Karpas-422 (cell line): ENCODE results near the gene VSIG10L. TPM values are rescaled to one million over a fixed set of nuclear protein-coding genes. Genes with fewer than 3 reads are reported as not detected.

Experiments
- DNase-seq: peaks from one replicate; pipeline ENCODE4 v3.0.0-alpha.2; 2015
- H2AFZ ChIP-seq: fragments of 200-600 bp; sonication (generic); 2 replicates; pipeline ENCODE4 v1.6.1; 2014; ENCODE audit warnings: antibody characterized with exemption, low read length, mixed read lengths
- H3K27ac ChIP-seq: fragments of 200-600 bp; sonication (generic); 2 replicates; pipeline ENCODE4 v1.5.1; 2014; ENCODE audit warnings: mild to moderate bottlenecking, low read length, moderate library complexity
- H3K27me3 ChIP-seq: fragments of 200-600 bp; sonication (generic); 2 replicates; pipeline ENCODE4 v1.6.1; 2014; ENCODE audit warnings: low read length, mixed read lengths
- H3K36me3 ChIP-seq: fragments of 200-600 bp; sonication (generic); 2 replicates; pipeline ENCODE4 v1.6.1; 2014; ENCODE audit warnings: low read length, mixed read lengths; ENCODE audit not compliant: insufficient read depth
- H3K4me1 ChIP-seq: fragments of 200-600 bp; sonication (generic); 2 replicates; pipeline ENCODE4 v1.6.1; 2014; ENCODE audit warnings: mild to moderate bottlenecking, low read length, mixed read lengths
- H3K4me2 ChIP-seq: fragments of 200-600 bp; sonication (generic); 2 replicates; pipeline ENCODE4 v1.6.1; 2014; ENCODE audit warnings: low read length, low read depth, mild to moderate bottlenecking; ENCODE audit not compliant: poor library complexity, severe bottlenecking
- H3K4me3 ChIP-seq: fragments of 200-600 bp; sonication (generic); 2 replicates; pipeline ENCODE4 v1.5.1; 2014; ENCODE audit warnings: mild to moderate bottlenecking, antibody characterized with exemption, low read length, mixed read lengths
- H3K79me2 ChIP-seq: fragments of 200-600 bp; sonication (generic); 2 replicates; pipeline ENCODE4 v1.6.1; 2014; ENCODE audit warnings: mild to moderate bottlenecking, low read length, mixed read lengths
- H3K9ac ChIP-seq: fragments of 200-600 bp; sonication (generic); 2 replicates; pipeline ENCODE4 v1.6.0; 2014; ENCODE audit warnings: low read length
- H3K9me2 ChIP-seq: fragments of 200-600 bp; sonication (generic), shearing (Covaris generic); replicated peaks from 2 replicates; pipeline ENCODE4 v1.6.0; 2014; ENCODE audit warnings: mild to moderate bottlenecking, low read length, moderate library complexity; ENCODE audit not compliant: insufficient read depth
- H3K9me3 ChIP-seq: fragments of 300-700, 200-600 bp; sonication (generic); 2 replicates; pipeline ENCODE4 v1.6.1; 2014; ENCODE audit warnings: low read length, mixed read lengths
- H4K20me1 ChIP-seq: fragments of 200-600 bp; sonication (generic); 2 replicates; pipeline ENCODE4 v1.6.1; 2014; ENCODE audit warnings: mild to moderate bottlenecking, antibody characterized with exemption, low read length, low read depth; ENCODE audit not compliant: insufficient read depth
- total RNA-seq: library from RNA; depleted of rRNA; stranded (reverse); fragments of >200 nt; shearing (Covaris generic); gene quantifications from 2 replicates; pipeline ENCODE4 v1.2.3, GENCODE V29; 2014; ENCODE audit warnings: low replicate concordance

VSIG10L gene
- total RNA-seq, 1 experiment from 2014 or later: 6.6 TPM

DNA sequence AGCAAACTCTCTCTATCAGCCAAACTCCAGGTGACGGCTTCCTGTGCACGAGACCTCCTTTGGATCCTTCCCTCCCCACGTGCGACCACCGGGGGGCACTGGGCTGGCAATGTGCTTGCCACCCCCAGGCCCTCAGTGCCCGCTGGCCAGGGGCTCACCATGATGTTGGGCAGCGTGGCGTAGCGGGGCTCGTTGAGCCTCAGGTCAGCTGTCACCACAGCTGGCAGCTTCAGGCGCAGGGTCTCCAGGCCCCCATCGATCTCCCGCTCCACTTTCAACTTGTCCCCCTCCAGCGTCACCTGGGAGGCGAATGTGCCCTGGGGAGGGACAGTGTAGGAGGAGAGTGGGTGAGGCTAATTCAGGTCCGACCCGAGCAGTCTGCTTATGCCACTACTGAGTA is 4.8 kb upstream of the VSIG10L start:
- Histone ChIP-seq H3K36me3 (peaks cover 25% of the 10 kb centered on the region), H3K27ac (no peak overlapping the region), H3K9ac (no peak overlapping the region), H3K4me2 (no peak overlapping the region), H2AFZ (no peak overlapping the region), H3K9me3 (no peaks in the 10 kb centered on the region), H3K4me3 (no peak overlapping the region), H3K4me1 (peaks cover 31% of the 10 kb centered on the region), H4K20me1 (no peaks in the 10 kb centered on the region), H3K9me2 (no peaks in the 10 kb centered on the region), H3K27me3 (no peaks in the 10 kb centered on the region), H3K79me2 (no peaks in the 10 kb centered on the region)
- DNase-seq: no peak

- Histone ChIP-seq H4K20me1 (no peaks in the 10 kb centered on the region), H3K4me2 (peak overlapping the region; percentile 40), H3K4me3 (no peak overlapping the region), H3K36me3 (peaks cover 15% of the 10 kb centered on the region), H3K79me2 (no peaks in the 10 kb centered on the region), H3K9ac (peak overlapping the region; percentile 44), H3K27me3 (no peaks in the 10 kb centered on the region), H2AFZ (no peak overlapping the region), H3K27ac (peak overlapping the region; percentile 69), H3K4me1 (peaks cover 31% of the 10 kb centered on the region), H3K9me2 (no peaks in the 10 kb centered on the region), H3K9me3 (no peaks in the 10 kb centered on the region)
- no peak for DNase-seq
These were observed 3.2 kb upstream of the VSIG10L start for GRCh38 chr19:51345076-51345620.

- Histone ChIP-seq H3K4me3 (no peak overlapping the region), H3K9me2 (no peaks in the 10 kb centered on the region), H3K79me2 (no peaks in the 10 kb centered on the region), H3K36me3 (peaks cover 8% of the 10 kb centered on the region; the same call in 1 of the 2 replicates), H3K9ac (no peak overlapping the region), H4K20me1 (no peaks in the 10 kb centered on the region), H3K4me1 (peaks cover 44% of the 10 kb centered on the region), H3K9me3 (no peaks in the 10 kb centered on the region), H3K4me2 (peak overlapping the region; percentile 40), H3K27ac (no peak overlapping the region), H2AFZ (no peak overlapping the region), H3K27me3 (no peaks in the 10 kb centered on the region)
- DNase-seq: peak; percentile 54
These were observed 961 bp upstream of the VSIG10L start for GRCh38 chr19:51342631-51343569.

DNA sequence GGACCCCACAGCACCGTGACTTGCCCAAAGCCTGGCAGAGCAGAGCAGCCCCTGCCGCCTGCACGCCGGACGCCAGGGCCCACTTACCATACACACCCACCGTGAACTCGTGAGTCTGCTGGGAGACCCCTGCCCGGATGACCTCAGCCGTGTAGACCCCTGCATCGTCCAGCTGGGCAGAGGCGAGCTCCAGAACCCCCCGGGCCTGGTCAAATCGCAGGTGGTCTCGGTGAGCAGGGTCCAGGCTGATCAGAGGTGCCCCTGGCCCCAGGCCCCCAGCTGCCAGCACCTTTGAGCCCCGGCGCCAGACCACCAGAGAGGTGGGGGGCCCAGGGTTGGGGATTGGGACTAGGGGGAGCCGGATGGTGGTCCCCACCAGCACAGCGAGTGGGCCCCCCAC is 873 bp downstream of the VSIG10L start:
- H3K27me3 ChIP-seq: no peaks in the 10 kb centered on the region
- H3K9ac ChIP-seq: no peak overlapping the region
- no peak overlapping the region for H2AFZ ChIP-seq
- H3K9me2 ChIP-seq: no peaks in the 10 kb centered on the region
- H3K4me2 ChIP-seq: no peak overlapping the region
- H3K4me1 ChIP-seq: peaks cover 44% of the 10 kb centered on the region
- H3K79me2 ChIP-seq: no peaks in the 10 kb centered on the region
- H3K36me3 ChIP-seq: no peaks in the 10 kb centered on the region; the same call in 1 of the 2 replicates
- H3K4me3 ChIP-seq: no peak overlapping the region
- H3K9me3 ChIP-seq: no peaks in the 10 kb centered on the region
- no peaks in the 10 kb centered on the region for H4K20me1 ChIP-seq
- DNase-seq: no peak
- H3K27ac ChIP-seq: no peak overlapping the region

DNA sequence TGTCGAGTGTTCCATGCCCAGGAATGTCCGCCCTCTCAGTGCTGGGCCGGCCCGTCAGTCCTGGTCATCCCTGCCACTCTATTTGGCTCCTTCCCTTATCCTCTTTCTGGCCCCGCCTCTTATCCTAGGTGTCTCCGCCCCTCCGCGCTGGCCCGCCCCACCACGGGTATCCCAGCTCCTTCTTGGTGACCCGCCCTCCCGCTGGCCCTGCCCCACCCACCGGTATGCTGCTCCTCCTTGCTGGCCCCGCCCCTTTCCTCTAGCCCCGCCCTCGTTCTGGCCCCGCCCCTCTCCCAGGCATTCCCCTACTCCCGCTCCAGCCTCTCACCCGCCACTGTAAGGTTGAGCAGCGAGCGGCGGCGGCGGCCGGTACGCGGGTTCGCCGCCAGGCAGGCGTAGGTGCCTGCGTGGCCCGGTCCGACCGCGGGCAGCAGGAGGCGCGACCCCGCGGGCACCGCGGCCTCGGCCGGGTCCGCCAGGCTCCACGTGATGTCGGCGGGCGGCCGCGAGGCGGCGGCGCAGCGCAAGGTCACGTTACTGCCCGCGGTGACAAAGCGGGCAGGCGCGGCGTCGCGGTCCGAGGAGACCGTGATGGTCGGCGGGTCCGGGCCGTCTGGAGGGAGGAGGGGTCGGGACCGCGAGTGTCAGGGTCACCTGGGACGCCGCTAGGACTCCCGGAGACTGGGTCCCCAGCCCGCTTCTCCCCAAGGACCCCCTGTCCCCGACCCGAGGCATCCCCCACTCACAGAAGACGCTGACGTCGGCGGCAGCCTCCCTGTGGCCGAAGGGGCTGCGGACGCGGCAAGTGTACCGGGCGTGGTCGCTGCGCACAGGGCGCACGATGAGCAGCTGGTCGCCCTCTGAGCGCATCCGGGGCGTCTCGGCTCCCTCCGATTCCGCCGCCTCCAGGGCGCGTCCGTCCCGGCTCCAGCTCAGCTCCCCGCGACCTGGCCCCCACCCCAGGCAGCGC is 2.0 kb downstream of the VSIG10L start:
- DNase-seq: peak; percentile 97
- Histone ChIP-seq H2AFZ (no peak overlapping the region), H3K4me3 (peak overlapping the region; percentile 66; the same call in 1 of the 2 replicates), H3K36me3 (no peaks in the 10 kb centered on the region), H3K79me2 (no peaks in the 10 kb centered on the region), H3K4me2 (peak overlapping the region; percentile 65), H4K20me1 (no peaks in the 10 kb centered on the region), H3K27me3 (no peaks in the 10 kb centered on the region), H3K9ac (peak overlapping the region; percentile 67; the same call in 1 of the 2 replicates), H3K4me1 (peaks cover 38% of the 10 kb centered on the region), H3K9me3 (no peaks in the 10 kb centered on the region), H3K9me2 (no peaks in the 10 kb centered on the region), H3K27ac (no peak overlapping the region)

DNA sequence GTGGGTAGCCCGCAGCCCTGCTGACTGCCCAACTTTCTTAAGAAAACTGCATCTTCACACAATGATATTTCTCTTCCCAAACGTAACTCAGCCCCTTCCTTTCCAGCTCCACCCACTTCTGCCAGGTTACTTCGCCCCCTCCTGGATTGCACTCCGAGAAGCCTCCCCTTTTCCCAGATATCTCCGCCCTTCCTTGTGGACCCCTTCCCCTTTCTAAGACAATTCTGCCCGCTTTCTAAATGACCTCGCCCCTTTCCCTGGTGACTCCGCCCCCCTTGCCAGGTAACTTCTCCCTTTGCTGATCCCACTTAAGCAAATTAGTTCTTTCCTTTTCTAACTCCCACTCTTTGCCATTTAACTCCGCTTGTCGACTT is 2.6 kb downstream of the VSIG10L start:
- H3K9me3 ChIP-seq: no peaks in the 10 kb centered on the region
- no peaks in the 10 kb centered on the region for H3K79me2 ChIP-seq
- no peak for DNase-seq
- H3K36me3 ChIP-seq: no peaks in the 10 kb centered on the region
- H3K4me3 ChIP-seq: peak overlapping the region; percentile 66
- H3K9ac ChIP-seq: peak overlapping the region; percentile 67
- peak overlapping the region; percentile 50; the same call in 1 of the 2 replicates for H2AFZ ChIP-seq
- peaks cover 33% of the 10 kb centered on the region for H3K4me1 ChIP-seq
- H4K20me1 ChIP-seq: no peaks in the 10 kb centered on the region
- no peaks in the 10 kb centered on the region for H3K27me3 ChIP-seq
- no peaks in the 10 kb centered on the region for H3K9me2 ChIP-seq
- H3K27ac ChIP-seq: no peak overlapping the region
- H3K4me2 ChIP-seq: peak overlapping the region; percentile 65

DNA sequence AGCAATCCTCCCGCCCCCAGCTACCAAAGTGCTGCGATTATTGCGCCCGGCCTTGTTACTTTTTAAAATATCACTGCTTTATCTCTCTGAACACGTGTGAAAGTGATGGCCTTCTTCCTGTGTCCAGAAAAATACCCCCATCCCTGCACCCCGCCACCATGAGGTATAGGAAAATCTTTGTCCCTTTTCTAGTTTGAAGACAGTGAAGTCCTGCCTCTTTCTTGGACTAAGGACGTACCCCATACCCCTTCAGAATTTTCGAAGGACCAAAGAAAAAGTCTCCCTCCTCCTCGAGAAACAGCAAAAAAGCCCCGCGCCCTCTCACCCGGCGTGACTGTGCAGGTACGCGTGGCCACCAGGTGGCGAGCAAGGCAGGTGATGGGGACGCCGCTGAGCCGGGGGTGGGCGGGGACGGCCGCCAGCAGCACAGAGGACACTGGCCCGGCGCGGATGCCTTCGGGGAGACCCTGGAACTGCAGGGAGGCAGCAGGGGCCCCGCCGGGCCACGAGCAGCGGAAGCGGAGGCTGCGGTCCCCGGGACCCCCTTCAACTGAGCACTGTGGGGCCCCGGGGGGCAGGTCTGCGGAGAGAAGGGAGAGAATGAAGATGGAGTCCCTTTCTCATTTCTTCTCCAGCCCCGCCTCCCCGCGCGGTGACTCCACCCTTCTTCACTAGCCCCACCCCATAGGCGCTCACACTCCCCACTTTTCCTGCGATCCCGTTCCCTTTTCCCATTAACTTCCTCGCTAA is 3.2 kb downstream of the VSIG10L start:
- no peaks in the 10 kb centered on the region for H3K27me3 ChIP-seq
- H3K4me2 ChIP-seq: peak overlapping the region; percentile 65
- no peaks in the 10 kb centered on the region for H3K79me2 ChIP-seq
- H3K9me3 ChIP-seq: no peaks in the 10 kb centered on the region
- H4K20me1 ChIP-seq: no peaks in the 10 kb centered on the region
- peak overlapping the region; percentile 50 for H2AFZ ChIP-seq
- peak; percentile 97 for DNase-seq
- H3K9me2 ChIP-seq: no peaks in the 10 kb centered on the region
- H3K4me1 ChIP-seq: peaks cover 31% of the 10 kb centered on the region
- H3K27ac ChIP-seq: peak overlapping the region; percentile 30; the same call in 1 of the 2 replicates
- peak overlapping the region; percentile 67 for H3K9ac ChIP-seq
- peak overlapping the region; percentile 66 for H3K4me3 ChIP-seq
- H3K36me3 ChIP-seq: no peaks in the 10 kb centered on the region
